Activated CD4-positive, alpha-beta T cell treated with anti-CD3 and anti-CD28 coated beads for 1 hour (primary cell): ENCODE measurements around the gene PCBD1.
"Not testable (repeated sequence)": the region's sequence is repeated elsewhere in the genome, so short reads cannot be mapped to it uniquely, and the experiment has no call there.

Experiments
- DNase-seq: peaks from one replicate; pipeline ENCODE4 v3.0.0-alpha.2; 2020

The PCBD1 gene

DNA sequence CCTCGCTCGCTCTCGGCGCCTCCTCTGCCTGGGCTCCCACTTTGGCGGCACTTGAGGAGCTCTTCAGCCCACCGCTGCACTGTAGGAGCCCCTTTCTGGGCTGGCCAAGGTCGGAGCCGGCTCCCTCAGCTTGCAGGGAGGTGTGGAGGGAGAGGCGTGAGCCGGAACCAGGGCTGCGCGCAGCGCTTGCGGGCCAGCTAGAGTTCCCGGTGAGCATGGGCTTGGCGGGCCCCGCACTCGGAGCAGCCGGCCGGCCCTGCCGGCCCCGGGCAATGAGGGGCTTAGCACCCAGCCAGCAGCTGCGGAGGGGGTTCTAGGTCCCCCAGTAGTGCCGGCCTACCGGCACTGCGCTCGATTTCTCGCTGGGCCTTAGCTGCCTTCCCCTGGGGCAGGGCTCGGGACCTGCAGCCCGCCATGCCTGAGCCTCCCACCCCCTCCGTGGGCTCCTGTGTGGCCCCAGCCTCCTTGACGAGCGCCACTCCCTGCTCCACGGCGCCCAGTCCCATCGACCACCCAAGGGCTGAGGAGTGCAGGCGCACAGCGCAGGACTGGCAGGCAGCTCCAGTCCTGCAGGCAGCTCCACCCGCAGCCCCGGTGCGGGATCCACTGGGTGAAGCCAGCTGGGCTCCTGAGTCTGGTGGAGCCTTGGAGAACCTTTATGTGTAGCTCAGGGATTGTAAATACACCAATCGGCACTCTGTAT is 26.7 kb downstream of the PCBD1 start:
- DNase-seq = not testable (repeated sequence)

DNA sequence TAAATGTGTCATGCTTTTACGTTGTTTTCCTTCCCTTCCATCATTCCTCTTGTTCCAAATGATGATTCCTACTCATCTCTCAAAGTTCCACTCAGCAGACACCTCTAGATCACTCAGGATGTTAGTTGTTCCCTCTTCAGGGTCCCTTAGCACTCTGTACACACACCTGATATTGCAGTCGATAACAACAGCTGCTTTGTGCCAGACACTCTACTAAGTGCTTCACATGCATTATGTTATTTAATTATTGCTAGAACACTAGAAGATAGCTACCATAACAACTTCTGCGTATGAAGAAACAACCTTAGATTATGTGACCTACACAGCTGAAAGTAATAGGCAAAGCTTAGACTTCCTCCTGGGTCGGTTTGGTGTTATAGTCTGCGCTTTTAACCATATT is 29.6 kb downstream of the PCBD1 start:
- no peak for DNase-seq

DNA sequence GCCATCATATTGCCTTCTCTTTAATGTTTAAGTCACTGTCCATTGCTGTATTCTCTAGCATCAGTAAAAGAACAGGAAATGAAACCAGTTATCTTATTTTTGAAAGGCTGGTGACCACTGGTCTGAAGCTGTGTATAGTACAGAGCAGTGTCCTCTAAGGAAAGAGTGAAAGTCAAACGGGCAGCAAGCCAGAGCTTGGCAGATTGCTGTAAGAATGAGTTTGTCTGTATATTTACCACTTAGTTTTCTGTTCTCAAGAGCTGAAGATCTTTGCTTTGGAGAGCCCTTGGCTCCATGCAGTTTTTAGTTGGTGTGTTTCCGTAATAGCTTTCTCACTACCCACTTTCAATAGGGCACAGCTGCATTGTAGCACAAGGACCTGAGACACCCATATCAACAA is 31.9 kb downstream of the PCBD1 start:
- DNase-seq = no peak

DNA sequence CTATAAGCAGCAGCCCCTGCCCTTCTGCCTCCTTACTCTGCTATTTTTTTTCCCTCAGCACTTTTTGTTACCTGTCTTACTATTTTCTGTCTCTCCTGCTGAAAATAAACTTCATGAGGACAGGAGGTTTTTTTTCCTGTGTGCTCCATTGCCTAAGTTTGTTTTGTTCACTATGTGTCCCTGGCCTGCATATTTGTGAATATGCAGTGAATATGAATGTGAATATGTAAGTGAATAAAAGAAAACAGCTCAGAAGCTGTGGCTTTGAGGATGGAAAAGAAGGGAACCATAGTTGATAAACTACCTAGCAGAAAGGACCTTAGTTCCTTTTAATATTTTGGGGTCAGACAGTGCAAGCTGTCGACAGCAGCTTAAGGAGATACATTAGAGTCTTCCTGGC is 34.9 kb downstream of the PCBD1 start:
- DNase-seq = no peak

DNA sequence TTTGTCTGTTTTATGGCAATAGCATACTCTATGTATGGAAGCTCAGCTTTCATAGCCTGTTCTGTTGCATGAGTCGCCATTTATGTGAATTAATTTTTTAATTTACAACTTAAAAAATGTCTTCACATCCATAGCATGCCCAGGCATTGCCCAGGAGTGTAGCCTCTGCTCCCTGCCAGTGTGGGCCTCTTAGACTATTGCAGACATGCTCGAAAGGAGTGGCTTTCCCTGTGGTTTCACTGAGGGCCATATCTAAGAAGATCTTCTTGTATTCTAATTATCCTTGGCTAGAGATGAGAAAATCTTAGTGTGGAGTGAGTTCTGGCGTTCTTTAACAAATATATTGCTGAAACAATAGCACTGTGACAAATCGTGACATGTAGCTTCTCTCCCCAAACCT is 35.3 kb downstream of the PCBD1 start:
- no peak for DNase-seq

DNA sequence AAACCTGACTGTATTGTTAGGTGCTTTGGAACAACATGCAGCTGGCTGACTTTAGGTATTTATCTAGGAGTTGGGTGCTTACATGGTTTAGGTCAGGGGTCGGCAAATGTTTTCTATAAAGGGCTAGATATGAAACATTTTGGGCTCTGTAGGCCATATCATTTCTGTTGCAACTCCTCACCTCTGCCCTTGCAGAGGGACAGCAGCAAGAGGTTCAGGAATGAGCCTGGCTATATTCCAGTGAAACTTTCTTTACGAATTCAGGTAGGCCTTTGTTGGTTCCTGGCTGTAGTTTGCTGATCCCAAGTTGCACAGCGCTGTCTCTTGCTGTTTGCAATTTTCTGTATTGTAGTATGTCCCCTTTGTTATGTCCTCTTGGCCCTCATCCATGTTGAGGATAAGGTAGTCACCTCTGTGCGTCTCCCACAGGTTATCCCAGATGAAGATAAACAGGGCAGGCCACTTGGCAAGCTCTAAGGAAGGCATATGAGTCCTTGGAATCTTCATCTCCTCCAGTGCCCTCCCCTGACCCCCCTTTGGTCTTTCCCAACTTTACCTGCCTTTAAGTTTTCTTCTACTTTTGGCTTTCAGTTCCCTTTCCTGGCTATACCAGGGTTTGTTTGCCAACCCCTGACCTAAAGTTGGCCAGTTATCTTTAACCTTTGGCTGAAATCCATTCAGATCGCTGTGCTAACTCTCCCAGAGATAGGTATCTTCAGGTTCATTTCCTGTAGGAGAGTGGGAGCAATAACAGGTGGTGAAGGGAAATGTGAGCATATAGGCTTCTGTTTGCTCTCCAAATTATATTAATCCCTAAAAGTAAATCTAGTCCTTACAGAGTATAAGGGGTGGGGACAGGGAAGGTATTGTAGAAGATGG is 36.5 kb downstream of the PCBD1 start:
- DNase-seq = no peak

DNA sequence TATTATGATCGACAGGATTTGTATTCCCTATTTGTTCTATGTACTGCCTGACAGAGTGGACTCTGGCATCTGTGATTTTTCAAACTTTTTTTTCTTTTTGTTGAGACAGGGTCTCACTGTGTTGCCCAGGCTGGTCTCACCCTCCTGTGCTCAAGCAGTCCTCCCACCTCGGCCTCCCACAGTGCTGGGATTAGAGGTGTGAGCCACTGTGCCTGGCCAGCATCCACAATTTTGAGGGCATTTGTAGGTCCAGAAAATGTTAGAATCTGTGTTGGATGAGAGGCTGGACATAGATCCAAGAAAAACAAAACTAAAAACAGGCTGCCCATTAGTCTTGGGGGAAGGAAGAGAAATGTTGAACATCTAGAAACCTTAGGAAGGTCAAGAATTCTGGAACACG is 38.3 kb downstream of the PCBD1 start:
- DNase-seq = no peak

DNA sequence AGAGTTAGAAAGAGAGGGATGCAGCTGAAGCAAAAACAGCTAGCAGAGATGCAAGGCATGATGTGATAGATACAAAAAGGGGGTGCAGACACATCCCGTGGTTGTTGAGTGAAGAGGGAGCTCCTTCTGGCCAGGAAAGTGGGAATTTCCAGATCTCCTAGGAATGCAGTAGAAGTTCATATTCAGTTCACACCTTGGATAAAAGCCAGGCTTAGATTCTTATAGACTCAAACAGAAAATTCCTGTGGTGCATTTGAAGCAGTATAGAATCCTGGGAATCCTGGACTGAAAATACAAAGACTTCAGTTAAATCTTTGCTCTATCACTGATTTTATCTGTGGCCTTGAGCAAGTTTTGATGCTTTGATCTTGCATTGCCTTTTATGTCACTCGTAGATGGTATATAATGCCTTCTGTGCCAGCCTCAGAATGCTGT is 38.8 kb downstream of the PCBD1 start:
- no peak for DNase-seq

DNA sequence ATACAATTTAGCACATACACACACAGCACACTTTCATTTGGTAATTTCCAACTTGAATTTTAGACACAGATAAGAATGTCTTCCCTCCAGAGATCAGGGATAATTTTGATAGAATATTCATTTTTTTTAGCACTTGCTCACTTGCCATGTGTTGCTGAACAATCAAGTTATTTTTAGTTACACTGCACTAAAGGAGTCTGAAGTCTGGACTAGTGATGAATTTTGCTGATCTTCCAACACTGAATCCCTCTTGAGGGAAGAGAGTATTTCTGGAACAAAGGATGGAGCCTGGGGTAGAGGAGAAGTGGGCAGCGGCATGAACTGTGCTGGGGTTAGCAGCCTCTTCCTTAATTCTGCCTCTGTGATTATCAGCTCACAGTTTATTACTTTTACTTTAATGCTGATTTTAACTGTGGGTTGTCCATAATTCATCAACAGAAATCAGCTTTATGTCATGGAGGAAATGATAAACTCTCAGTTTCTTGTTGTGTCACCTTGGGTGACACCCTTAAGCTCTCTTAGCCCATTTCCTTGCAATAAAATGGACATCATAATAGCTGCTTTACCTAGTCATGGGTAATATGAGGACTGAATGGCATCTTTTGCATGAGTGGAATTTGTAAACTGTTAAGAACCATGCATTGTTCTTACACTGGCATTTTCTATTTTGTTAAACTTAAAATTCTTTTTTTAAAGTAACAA is 40.6 kb downstream of the PCBD1 start:
- DNase-seq = no peak

DNA sequence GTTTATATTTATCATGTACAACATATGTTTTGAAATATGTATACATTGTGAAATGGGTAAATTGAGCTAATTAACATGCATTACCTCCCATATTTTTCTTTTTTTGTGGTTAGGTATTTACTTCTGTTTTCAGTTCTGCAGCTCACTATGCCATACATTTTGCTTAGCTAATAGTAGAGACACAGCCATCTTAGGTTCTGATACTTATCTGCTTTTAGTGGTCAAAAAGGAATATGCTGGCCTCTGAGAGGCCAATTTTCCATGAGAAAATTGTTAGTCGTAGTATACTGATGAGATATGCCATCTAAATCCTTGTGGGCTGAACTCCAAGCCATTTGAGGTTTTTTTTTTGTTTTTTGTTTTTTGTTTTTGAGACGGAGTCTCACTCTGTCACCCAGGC is 41.6 kb downstream of the PCBD1 start:
- DNase-seq = no peak

DNA sequence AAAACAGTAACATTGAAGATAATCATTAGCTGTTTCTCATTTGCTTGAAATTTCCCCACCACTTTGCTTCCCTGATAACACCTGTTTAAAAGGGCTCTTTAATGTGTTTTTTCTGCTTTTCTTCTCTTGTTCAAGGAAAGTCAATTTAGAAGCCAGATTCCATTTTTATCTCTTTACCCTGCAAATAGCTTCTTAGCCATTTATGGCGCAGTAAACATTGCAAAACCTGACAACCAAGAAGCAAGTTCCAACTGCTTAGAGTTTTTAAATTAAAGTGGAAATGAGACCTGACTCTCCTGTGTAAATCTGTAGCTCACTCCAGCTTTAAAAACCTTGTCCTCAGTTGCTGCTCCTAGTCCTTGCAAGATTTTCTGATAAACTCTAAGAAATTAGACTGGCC is 42.5 kb downstream of the PCBD1 start:
- DNase-seq = no peak

DNA sequence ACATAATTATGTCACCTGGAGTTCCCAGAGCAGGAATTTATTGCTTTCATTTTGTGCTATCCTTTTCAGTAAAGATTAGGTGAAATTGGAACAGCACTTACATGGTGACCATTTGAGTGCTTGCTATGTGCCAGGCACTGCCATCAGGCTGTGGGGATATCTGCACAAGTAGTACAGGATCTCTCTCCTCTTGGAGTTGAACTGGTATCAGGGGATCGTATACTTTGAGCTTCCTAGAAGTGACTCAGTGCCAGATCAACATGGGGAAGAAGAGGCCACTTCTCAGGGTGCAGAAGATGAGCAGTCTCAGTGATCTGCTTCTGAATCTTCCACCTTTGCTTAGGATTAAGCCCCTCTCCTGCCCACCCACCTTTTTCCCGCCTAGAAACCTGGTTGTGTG is 43.1 kb downstream of the PCBD1 start:
- DNase-seq = no peak

DNA sequence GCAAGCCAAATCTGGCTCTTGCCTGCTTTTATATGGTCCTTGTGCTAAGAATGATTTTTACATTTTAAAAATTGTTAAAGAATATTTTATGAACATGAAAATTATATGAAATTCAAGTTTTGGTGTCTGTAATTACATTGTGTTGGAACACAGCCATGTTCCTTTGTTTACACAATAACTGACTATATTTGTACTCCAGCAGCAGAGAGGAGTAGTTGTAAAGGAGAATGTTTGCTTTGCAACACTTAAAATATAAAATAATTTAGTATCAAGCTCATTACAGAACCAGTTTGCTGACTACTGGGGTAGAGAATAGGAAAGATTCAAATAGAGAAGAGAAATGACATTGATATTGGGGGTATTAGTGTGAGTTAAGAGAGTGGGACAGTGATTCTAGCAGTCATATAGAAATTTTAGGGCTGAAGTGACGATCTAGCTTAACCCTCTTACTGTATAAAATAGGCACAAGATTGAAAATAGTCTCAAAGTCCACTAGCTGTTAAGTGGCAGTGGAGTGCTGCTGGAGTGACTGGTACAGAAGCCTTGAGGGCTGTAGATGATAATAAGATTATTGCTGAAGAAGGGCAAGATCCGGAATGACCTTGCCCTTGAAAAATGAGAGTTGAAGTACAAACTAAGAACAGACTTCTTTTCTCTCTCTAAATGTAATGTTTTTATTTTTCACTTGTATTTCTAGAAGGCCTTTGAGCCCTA is 44.4 kb downstream of the PCBD1 start:
- DNase-seq = no peak

DNA sequence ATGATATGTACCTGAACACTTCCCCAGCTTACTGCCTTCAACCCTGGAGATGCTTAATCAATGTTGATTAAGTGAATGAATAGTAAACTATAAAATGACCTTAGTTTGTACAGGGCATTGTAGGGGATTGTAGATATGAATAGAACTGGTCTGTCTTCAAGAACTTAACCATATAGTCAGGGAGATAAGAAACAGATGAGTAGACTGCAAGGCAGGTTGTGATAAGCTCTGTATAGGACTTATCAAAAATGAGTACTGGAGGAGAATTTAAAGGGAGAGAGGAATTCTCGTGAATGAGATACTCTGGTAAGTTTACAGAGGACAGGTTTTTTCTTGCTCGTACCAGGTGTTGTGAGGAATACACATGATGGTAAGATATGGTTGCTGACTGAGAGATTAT is 45.0 kb downstream of the PCBD1 start:
- no peak for DNase-seq

DNA sequence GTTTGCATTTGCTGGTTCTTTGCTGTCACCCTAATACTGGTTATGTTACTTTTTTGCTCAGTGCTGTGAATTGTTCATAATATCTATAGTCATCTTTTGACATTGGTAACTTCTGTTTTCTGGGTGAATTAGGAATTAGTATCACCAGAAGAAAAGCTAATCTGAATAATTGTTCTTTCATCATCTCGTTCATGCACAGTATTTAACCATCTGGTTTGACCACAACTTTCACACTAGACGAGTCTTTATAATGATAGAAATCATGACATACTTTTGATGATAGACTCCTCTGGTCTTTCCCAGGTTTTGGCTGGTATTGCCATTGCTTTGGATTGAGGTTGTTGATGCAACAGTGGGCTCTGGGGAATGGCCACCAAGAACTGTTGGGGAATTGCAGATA is 47.5 kb downstream of the PCBD1 start:
- no peak for DNase-seq

DNA sequence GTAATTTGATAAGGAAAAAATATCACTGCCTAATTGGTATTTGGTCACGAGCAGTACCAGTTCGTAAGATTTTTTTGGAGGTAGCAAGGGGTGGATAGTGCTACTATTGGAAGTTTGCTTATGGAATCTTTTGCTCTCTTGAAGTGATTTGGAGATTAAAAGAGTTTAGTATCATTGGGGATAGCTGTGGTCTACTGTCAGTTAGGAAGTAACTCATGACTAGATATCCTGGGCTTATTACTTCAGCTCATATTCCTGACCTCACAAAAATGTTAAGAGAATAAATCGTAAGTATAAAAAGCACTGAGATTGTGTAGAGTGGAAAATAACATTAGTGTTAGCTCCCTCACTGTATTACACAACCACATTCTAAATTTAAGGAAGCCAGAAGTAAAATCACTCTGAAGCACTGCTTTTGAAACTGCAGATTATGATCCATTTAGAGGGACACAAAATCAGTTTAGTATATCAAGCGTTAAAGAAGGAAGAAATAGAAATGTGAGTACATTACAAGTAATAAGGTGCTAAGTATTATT is 50.0 kb downstream of the PCBD1 start:
- DNase-seq = no peak

DNA sequence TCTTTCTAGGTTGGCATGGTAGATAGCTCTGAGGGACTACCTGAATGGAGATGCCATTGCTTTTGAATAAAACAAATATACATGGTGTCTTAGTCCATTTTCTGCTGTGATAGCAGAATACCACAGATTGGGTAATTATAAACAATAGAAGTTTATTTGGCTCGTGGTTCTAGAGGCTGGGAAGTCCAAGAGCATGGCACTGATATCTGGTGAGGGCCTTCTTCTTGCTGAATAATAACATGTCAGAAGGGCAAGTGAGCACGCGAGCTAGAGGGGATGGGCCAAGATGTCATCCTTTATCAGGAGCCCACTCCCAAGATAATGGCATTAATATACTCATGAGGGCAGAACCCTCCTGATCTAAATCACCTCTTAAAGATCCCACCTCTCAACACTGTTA is 50.7 kb downstream of the PCBD1 start:
- no peak for DNase-seq

DNA sequence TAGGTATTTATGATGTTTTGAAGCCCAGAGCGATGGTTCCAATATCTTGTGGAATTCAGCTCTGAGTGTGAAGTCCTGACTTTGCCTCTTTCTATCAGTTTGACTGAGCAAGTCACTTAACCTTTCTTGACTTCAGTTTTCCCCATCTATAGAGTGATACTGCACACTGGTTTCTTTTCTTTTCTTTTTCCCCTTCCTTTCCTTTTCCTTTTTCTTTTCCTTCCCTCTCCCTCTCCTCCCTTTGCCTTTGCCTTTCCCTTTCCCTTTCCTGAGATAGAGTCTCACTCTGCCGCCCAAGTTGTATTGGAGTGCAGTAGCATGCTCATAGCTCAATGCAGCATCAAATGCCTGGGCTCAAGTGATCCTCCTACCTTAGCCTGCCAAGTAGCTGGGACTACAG is 52.0 kb downstream of the PCBD1 start:
- DNase-seq = no peak

DNA sequence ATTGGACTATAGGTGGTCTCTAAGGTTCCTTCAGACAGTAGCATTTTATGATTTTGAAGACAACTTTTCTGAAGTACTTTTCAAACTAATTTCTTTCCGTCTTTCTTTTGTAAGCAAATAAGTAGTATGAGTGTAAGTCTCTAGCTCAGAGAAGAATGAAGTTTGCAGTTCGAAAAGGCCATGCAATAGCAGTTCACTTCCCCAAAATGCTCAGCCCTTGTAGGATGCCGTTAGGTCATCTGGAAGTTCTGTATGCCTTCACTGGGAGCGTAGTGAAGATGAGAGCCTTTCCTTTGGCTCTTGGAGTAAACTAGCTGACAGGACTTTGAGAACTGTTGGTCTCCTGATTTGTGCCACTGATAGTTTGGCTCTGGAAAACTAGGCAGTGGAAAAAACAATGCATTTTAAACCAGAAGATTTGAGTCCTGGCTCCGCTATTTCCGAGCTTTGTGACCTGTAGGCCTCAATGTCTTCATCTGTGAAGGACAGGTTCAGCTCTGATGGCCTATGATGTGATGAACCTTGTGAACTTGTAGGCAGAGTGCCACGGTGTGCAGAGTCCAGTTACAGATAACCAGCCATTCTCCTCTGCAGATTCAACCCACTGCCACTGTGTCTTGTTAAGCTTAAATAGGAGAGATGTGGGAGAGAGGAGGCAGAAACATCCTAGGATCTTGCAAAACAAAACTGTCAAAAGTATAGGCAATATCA is 53.8 kb downstream of the PCBD1 start:
- DNase-seq = no peak

DNA sequence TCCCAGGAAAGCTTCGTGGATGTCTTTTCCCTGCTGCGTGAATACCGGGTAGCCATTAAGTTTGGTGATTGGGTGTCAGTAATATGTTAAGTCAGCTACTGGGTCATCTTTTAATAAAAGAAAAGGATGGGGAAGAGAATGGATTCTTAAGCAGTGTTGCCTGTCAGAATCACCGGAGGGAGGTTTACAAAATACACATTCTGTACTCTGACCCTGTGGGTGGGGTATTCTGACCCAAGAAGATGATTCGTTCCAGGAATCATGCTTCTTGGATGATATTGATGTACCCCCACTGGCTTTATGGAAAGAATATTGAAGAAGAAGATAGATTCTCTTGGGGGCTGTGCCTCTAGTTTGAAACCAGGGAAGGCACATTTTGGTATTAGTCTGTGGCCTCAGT is 54.3 kb downstream of the PCBD1 start:
- DNase-seq = no peak

DNA sequence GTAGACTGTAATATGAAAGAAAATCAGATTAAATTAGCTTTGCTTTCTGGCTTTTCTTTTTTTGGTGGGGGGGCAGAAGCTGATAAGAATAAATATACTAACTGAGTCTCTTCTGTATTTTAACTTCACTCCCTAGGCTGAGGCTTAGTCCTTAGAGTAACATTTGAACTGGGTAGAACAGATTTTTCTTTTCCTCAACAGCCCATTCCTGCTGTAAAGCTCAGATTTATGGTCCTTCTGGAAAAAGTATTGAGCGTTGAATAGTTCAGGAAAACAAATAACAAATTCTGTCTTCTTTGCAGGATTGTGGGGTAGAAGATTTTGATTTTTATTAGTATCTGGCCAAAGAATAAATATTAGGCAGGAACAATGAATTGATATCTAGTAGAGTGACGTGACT is 54.8 kb downstream of the PCBD1 start:
- no peak for DNase-seq
